Activated T-helper 1 cell treated with anti-CD3 and anti-CD28 coated beads, Interleukin-2, amount 50 U/mL, for 16 hours (primary cell): Measurements from ENCODE around the gene PLB1.
"Not testable (repeated sequence)": the region's sequence is repeated elsewhere in the genome, so short reads cannot be mapped to it uniquely, and the experiment has no call there.

Source experiments
- DNase-seq, 2 donors: peaks; one replicate each; pipeline ENCODE4 v3.0.0-alpha.2; 2020; ENCODE audit warnings: low read depth in 1 of 2, low spot score in 1 of 2

PLB1 gene

DNA sequence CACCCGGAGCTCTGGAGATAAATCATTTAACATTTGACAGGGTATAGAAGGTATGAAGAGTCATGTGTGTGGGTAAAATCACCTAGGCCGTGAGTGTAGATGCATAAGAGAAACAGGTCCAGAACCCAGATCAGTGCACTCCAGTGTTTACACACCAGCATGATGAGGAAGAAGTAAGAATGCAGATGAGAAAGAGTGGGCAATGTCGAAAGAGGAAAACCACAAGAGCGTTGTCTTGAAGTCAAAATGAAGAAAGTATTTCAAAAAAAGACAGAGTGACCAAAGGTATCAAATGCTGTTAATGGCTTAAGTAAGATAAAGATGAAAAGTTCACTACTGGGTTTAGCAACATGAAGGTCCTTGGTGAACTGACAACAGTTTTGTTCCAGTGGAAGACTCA lies 32.0 kb upstream of the PLB1 start:
- no peak for DNase-seq

DNA sequence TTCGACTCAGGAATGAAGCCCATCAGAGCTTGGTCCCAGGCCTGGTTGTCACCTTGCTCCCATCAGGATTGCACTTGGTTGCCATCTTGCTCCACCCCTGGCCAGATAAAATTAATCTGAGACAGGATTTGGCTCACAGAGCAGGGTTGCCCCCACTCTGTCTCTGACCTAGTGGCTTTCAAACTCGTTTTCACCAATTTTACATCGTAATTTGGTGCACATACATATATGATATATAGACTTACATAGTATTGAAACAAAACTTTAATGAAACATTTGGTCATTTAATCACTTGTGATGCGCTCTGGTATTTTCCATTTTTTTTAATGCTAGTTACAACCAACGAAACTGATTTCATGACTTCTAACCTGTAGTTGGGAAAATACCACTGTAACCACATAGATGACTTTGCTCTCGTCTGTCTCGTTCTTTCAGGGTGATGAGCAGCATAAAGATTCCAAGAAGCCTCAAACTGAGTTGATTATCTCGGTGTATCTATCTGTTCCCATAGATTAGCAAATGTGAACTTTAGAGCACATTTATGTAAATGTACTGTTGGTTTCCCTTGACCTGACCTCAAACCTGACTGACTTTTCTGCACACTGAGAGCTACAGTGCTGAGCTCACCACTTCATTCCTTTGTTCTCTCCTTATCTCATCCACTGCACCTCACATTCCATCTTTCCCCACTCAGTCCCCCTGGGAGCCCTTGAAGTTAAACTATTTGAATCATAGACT lies 30.5 kb upstream of the PLB1 start:
- DNase-seq: no peak

DNA sequence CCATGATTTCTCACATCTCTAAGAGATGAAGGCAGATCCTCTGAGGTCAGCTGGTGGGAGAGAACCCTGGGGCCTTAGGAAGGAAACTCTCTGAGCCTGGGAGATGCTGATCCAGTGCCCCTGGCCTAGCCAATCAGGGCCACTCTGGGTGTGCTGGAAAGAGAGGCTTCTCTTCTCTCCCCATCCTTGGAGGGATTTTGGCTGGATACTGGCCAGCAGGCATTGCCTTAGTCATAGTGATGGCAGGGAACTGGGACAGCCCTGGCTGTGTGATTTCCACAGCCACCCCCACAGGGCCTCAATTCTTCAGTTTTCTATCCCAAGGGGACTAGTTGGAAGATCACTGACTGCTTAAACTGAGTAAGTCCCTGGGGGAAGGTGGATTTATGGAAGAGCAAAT lies 26.6 kb upstream of the PLB1 start:
- no peak for DNase-seq

DNA sequence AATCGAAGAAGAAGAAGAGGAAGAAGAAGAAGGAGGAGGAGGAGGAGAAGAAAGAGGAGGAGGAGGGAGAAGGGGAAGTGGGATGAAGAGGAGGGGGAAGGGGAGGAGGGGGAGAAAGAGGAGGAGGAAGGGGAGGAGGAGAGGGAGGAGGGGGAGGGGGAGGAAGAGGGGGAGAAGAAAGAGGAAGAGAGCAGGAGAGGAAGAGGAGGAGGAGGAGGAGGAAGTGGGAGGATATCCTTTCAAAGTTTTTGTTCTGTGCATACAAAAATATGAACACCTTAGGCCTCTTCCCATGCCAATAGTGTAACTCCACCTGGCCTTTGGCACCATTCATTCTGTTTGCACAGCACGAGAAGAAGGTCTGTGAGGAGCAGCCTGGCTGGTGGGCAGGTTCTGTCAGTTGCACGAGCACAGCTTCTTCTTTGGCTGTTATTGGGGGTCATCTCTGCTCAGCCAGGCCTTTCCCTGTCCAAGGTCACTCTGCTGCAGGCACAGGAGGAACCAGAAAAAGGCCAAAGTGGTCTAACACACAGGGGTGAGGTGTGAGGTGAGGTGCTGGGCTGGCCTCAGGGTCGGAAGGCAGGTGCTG lies 25.8 kb upstream of the PLB1 start:
- DNase-seq: no peak

DNA sequence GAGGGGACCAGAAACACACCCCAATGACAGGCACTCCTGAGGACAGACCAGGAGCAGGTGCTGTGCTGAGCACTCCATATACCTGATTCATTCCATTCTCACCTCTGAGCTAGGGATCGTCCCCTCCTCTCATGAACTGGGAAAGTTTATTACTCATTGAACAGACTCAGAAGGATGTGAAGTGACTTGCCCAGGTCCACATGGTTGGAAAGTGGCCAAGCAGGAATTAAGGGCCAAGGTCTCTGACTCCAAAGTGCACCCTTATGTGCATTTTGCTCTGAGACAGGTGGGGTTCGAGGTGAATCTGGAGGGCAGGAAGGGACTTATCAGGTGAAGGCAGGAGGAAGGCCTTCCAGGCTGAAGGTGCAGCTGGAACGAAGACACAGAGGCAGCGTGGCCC lies 25.1 kb upstream of the PLB1 start:
- no peak for DNase-seq

DNA sequence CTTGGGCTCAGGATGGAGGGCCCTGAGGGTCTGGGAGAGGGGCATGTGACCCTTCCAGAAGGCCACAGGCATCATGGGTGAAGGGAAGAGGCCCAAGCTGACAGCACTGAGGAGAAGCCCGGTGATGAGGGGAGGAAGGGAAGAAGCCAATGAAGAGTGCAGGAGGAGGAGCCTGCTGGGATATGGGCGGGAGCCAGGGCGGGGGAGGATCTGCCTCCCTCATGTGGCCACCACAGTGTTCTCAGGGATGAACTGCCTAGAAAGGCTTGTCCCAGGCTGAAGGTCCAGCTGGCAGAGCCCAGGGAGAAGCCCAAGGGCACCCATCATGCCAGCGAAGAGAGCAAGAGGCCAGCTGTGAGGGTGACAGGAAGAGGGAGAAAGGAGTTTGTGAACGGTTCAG lies 24.6 kb upstream of the PLB1 start:
- DNase-seq: no peak

DNA sequence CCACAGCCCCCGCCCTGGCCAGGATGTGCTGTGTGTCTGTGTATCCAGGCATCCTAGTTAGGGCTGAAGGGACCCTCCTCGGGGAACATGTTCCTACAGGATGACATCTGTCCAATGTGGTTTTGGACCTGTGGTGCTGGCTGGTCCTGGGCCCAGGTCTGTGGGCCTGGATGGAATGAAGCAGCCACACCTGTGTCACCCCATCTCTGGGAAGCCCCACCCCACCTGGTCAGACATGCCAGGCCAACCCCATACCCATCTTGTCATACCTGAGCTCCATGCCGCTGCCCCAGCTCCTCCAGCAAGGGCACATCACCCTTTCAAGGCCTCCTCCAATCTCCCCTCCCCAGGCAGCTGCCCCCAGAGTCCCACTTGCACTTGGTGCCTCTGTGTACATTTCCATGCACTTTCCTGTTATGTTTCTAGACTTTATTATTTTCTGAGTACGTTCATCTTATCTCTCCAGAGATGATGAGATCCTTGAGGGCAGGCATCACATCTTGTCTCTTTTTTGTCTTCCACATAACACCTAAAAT lies 24.1 kb upstream of the PLB1 start:
- DNase-seq: no peak

DNA sequence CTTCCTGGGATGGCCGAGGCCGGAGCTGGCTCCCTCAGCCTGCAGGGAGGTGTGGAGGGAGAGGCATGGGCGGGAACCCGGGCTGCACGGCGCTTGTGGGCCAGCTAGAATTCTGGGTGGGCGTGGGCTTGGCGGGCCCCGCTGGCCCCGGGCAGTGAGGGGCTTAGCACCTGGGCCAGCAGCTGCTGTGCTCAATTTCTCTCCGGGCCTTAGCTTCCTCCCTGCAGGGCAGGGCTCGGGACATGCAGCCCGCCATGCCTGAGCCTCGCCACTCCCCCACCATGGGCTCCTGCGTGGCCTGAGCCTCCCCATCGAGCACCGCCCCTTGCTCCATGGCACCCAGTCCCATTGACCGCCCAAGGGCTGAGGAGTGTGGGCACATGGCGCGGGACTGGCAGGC lies 23.2 kb upstream of the PLB1 start:
- DNase-seq: not testable (repeated sequence)

DNA sequence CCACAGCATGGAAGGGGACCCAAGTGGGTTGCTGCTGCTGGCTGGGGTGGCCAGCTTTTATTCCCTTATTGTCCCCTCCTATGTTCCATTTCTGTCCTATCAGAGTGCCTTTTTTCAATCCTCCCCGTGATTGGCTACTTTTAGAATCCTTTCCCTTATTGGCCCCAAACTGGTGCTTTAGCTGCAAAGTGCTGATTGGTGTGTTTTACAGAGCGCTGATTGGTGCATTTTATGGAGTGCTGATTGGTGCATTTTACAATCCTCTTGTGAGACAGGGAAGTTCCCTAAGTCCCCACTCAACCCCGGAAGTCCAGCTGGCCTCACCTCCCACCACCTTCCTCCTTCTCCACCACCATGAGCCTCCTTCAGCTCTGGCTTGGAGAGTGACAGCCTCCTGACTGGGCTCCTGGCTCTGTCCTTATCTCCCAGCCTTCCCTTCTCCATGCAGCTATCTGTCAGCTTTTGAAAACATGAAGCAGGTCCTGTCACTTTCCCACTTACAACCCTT lies 20.7 kb upstream of the PLB1 start:
- no peak for DNase-seq

DNA sequence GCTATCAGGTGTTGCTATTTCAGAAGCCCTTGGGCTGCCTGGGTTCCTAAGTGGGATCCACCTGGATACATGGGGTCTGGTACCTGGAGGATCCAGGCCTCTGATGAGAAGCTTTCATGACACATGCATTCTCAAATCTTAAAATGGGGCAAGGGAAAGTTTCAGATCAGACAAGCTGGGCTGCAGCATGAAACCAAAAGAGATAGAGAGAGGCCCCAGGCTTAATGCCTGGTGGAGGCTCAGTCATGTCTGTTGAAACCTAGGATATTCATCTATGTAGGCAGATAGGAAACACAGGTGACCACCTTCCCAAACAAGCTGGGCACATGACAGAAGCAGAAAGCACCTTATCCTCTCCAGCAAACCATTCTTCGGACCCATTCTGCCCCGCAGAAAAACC lies 18.8 kb upstream of the PLB1 start:
- no peak for DNase-seq

DNA sequence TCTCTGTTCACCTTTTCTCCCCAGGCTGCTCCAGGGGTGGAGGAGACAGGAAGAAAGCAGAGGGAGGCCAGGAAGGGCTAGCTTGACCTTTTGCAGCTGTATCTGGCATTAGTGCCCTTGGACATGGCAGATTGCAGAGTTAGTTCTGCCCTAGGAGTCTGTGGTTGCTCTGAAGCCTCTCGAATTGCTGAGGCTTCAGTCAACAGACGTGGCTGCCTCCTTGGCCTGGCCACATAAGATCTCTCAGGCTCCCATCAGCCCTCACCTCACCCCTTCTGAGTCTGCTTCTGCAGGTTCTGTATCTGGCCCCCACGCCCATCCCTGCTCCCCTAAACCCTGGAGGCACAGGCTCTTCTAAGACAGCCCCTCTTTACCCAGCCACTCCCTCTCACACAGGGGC lies 18.2 kb upstream of the PLB1 start:
- DNase-seq: no peak

DNA sequence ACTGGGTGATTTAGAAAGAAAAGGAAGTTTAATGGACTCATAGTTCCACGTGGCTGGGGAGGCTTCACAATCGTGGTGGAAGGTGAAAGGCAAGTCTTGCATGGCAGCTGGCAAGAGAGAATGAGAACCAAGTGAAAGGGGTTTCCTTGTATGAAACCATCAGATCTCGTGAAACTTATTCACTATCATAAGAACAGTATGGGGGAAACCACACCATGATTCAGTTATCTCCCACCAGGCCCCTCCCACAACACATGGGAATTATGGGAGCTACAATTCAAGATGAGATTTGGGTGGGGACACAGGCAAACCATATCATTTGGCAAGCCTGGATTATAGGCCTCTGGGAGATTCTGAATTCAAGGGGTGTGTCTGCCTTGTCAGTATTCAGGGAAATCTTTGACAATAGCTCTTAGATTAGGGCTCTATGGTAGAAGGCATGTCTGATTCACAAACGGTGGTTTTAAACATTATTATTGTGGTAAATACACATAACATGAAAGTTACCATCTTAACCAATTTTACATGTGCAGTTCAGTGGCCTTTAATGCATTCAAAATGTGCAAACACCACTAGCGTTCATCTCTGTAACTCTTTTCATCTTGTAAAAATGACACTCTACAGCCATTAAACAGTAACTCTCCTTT lies 15.3 kb upstream of the PLB1 start:
- no peak for DNase-seq

DNA sequence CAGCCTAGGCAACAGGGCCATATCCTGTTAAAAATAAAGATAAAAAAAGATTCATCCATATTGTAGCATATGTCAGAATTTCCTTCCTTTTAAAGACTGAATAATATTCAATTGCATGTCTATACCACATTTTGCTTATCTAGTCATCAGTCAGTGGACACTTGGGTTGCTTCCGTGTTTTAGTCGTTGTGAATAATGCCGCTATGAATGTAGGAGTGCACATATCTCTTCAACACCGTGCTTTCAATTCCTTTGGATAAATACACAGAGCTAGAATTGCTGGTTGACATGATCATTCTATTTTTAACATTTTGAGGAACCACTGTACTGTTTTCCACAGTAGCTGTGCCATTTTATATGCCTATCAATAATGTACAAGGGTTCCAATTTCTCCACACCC lies 14.0 kb upstream of the PLB1 start:
- no peak for DNase-seq

DNA sequence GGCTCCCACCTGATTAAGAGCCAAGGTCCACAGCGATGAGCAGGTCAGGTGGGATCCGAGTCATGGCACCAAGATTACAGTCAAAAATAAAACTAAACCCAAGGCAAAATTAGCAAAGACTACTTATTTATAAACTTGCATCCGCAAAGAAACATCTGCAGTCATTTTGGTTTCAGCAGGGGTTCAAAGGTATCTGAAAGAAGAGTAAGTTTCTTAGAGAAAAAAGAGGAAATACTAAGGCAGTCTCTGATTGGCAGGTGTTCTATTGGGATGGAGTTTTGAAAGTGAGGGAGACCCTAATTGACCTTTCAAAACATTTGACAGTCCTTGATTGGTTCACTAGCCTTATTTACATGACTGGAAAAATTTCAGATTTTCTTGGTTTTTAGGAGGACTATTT lies 11.0 kb upstream of the PLB1 start:
- no peak for DNase-seq

DNA sequence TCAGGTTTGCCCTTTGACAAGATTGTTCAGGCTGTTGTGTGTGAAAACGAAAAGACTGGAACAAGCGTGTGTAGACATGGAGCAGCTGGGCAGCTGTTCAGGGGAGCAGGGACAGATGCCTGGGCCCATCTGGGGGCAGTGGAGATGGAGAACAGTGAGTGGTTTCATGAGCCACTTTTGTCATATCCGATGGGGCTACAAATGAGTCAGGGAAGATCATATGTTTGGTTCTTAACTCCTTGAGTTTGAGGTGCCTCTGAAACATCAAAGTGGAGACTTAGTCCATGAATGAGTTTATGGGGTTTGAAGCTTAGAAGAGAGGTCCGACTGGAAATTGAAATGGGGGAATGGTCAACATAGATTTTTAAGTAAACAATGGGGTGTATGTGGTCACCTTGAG lies 9.3 kb upstream of the PLB1 start:
- no peak for DNase-seq

DNA sequence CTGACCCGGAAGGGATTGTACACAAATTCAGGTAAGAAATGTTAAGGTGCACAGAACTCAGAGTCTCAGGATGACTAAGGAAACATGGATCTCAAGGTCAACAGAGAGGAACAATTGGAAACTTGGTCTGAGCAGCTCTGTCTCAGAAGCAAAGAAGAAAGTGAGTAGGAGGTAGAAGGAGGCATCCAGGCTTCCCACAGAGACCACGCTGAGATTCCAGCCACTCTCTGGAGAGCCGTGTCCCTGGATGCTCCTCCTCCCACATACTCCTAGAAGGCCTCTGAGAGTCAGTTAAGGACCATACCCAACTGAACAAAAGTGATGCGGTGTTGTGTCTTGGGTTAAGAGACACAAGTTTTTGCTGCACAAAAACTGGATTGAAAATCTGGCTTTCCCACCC lies 8.6 kb upstream of the PLB1 start:
- no peak for DNase-seq

DNA sequence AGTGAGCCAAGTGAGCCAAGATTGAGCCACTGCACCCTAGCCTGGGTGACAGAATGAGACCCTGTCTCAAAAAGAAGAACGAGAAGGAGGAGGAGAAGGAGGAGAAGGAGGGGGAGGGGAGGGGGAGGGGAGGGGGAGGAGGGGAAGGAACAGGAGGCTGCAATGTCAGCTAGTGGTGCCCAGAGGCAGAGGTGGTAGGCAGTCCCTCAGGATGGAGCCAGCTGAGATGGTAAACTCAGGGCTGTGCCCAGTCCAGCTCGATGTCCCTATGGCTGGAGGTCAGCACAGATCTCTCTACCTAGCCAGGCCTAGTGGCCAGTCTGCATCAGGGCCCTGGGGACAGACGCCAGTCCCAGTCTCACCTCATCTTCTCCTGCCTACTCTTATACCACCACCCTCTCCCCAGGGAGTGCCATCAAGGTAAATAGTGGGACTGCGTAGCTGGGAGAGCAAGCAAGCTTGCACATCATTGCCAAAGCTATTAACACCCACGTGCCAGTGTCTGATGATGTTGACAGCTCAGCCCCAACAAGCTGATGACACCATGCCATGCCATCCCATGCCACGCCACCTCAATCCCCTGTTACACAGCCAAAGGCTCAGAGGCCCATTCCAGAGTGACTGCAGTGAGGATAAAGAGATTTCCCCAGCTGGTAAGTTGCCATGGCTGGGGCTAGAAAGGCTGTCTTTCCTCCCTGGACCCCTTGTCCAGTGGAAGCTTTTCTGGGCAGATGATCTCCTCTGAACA lies 7.6 kb upstream of the PLB1 start:
- DNase-seq: no peak

DNA sequence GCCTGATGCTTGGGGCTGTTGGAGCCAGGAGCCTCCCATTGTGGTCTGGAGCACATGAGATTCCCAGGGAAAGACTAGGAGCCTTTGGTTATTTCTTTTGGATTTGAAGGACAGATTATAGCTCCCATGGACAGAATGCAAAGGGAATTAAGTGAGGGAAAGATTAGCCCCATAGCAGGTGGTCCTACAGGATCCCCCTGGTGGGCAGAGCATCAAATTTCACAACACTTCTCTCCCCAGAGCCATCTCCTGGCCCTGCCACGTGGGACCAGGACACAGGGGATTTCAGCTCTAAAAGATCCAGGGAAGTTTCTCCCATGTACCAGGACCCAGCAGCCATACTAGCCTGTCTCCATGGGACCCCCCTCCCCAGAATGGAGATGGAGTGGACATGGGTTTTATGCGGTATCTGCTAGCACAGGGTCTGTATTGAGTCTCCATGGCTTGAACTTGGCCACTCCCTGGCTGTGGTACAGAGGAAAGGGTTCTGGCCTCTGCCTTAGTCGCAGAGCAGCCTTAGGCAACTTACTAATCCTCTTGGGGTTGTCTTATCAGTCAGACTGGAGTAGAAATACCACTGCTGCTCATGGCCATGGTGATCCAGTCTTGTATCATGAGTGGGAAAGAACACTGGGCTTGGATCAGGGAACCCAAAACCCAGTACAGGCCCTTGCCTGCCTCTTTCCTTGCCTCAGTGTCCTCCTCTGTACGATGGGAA lies 6.8 kb upstream of the PLB1 start:
- no peak for DNase-seq

DNA sequence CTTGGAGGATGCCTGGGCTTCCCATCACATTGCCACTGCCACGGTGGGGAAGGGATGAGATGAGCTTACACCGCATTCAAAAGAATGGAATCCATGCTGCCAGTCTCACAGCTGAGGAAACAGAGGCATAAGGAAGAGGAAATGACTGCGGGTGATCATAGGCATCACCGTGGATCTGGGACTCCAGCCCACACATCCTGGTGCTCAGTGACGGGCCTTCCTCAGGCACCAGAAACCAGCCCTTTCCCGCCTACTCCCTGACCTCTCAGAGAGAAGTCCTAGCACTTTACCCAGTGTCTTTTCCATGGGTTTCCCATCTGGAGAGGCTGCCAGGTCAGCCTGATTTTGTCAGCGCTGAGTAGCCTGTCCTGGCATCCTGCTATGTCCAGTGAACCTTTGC lies 5.3 kb upstream of the PLB1 start:
- no peak for DNase-seq

DNA sequence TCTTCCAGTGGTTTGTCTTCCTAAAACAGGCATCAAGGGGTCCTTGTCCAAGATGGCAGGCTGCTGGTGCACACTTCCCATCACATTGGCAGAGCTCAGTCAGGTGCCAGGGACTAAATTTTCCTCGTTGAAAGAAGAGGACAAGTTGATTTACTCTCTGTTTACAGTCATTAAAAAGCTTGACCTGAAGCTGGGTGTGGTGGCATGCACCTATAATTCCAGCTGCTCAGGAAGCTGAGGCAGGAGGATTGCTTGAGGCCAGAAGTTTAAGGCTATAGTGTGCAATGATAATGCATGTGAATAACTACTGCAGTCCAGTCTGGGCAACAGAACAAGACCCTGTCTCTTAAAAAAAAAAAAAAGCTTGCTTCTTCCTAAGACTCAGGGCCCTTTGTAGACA lies 3.6 kb upstream of the PLB1 start:
- DNase-seq: no peak

DNA sequence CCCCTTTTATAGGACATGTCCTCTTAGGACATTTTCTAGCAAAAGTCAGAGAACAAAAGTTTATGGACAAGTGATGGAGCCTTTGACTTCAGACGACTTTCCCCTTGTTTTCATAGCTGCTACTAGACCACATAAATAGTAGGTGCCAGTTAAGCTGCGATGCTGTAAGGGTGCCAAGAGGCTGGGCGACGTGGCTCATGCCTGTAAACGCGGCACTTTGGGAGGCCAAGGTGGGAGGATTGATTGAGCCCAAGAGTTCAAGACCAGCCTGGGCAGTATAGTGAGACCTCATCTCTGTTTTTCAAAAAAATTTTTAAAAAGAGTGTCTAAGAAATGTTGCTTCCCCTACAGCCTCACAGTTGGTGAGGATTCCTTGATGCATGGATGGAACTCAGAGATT lies 2.2 kb upstream of the PLB1 start:
- no peak for DNase-seq
